ENCODE data around the gene CALML5. TPM values are rescaled to one million over a fixed set of nuclear protein-coding genes. Genes with fewer than 3 reads are reported as not detected.

CALML5 gene
- total RNA-seq, 1 experiment from 2014 or later, result not detected

- no peak for DNase-seq (ENCODE audit: low spot score)
These were observed 16.8 kb upstream of the CALML5 start for GRCh38 chr10:5515948-5516761.

GRCh38 chr10:5514226-5514850 is 15.0 kb upstream of the CALML5 start:
- DNase-seq (ENCODE audit: low spot score), result no peak

- DNase-seq (ENCODE audit: low spot score), result no peak
These were observed 13.7 kb upstream of the CALML5 start for GRCh38 chr10:5512881-5513612.

- no peak for DNase-seq (ENCODE audit: low spot score)
These were observed 13.0 kb upstream of the CALML5 start for GRCh38 chr10:5512331-5512730.

- no peak for DNase-seq (ENCODE audit: low spot score)
These were observed 12.5 kb upstream of the CALML5 start for GRCh38 chr10:5511885-5512280.

GRCh38 chr10:5511231-5511884 is 12.0 kb upstream of the CALML5 start:
- no peak for DNase-seq (ENCODE audit: low spot score)

- no peak for DNase-seq (ENCODE audit: low spot score)
These were observed 11.1 kb upstream of the CALML5 start for GRCh38 chr10:5510281-5511072.

GRCh38 chr10:5509691-5510090 is 10.3 kb upstream of the CALML5 start:
- no peak for DNase-seq (ENCODE audit: low spot score)

GRCh38 chr10:5509236-5509635 is 9.9 kb upstream of the CALML5 start:
- no peak for DNase-seq (ENCODE audit: low spot score)

- DNase-seq (ENCODE audit: low spot score), result no peak
These were observed 9.4 kb upstream of the CALML5 start for GRCh38 chr10:5508786-5509185.

GRCh38 chr10:5508161-5508604 is 8.8 kb upstream of the CALML5 start:
- DNase-seq (ENCODE audit: low spot score), result no peak

GRCh38 chr10:5507649-5508131 is 8.3 kb upstream of the CALML5 start:
- no peak for DNase-seq (ENCODE audit: low spot score)

- DNase-seq (ENCODE audit: low spot score), result no peak
These were observed 7.6 kb upstream of the CALML5 start for GRCh38 chr10:5506751-5507648.

GRCh38 chr10:5506246-5506645 is 6.9 kb upstream of the CALML5 start:
- DNase-seq (ENCODE audit: low spot score), result no peak

GRCh38 chr10:5504146-5505072 is 5.0 kb upstream of the CALML5 start:
- no peak for DNase-seq (ENCODE audit: low spot score)

- no peak for DNase-seq (ENCODE audit: low spot score)
These were observed 4.1 kb upstream of the CALML5 start for GRCh38 chr10:5503477-5503835.

GRCh38 chr10:5502571-5503476 is 3.5 kb upstream of the CALML5 start:
- DNase-seq (ENCODE audit: low spot score), result no peak

- no peak for DNase-seq (ENCODE audit: low spot score)
These were observed 2.7 kb upstream of the CALML5 start for GRCh38 chr10:5502061-5502521.

Measured in A172 (cell line).